Activated T-helper 1 cell treated with anti-CD3 and anti-CD28 coated beads, Interleukin-2, amount 50 U/mL, for 16 hours (primary cell): ENCODE results near the gene ITM2C.

Experiments used
- DNase-seq, 2 donors: peaks; one replicate each; pipeline ENCODE4 v3.0.0-alpha.2; 2020; ENCODE audit warnings: low read depth in 1 of 2, low spot score in 1 of 2

Gene ITM2C

GRCh38 chr2:230906471-230907230 lies 41.9 kb downstream of the ITM2C start:
- no peak for DNase-seq

DNA sequence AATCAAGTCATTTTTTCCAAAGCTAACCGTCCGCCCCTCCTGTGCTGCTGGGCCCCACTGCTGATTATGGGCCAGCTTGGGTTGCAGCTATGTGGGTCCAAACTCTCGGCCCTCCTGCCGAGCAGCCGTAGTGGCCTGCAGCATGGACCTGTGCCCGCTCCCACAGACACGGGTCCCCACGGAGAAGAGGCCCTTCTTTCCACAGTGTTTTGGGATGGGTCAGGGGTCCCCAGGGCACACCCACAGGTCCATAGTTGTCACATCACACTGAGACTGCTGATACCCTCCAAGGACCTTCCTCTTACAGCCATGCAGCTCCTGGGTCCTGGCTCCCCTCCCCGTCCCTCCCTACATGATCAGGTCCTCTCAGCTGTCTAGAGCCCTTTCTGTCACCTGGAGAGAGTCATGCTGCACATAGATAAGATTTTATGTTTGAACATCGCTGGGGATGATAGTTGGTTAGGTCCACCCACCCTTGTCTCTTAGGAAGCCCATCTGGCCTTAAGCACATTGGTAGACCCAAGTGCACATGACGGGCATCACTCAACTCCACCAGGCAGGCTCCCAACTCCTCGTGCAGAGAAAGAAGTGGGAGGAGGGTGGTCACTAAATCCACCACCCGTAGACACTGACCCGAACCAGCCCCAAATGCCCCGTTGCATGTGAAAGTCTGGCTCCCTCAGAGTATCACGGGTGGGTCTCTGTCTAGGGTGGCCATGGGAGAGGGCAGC lies 42.8 kb downstream of the ITM2C start:
- DNase-seq, result no peak

DNA sequence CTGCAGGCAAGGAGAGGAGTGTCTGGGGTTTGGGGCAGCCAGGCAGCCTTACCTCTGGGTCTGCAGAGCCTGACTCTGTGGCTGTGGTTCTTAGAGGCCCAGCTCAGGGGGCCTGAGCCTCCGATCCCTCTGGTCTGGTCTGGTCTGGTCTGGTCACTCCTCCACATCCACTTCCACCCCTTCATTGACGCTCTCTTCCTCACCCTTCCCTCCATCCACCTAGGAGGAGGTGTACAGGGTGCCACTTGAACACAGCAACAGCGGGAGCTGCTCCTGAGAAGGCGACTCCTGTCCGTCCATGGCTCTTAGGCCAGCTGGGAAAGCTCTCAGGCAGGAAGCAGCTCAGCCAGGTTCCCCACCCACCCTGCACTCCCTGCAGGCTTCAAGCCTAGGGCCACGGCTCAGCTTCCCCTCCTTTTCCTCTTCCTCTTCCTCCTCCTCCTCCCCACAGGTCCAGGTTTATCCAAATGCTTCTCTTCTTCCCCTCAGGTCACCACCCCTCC lies 43.4 kb downstream of the ITM2C start:
- no peak for DNase-seq

DNA sequence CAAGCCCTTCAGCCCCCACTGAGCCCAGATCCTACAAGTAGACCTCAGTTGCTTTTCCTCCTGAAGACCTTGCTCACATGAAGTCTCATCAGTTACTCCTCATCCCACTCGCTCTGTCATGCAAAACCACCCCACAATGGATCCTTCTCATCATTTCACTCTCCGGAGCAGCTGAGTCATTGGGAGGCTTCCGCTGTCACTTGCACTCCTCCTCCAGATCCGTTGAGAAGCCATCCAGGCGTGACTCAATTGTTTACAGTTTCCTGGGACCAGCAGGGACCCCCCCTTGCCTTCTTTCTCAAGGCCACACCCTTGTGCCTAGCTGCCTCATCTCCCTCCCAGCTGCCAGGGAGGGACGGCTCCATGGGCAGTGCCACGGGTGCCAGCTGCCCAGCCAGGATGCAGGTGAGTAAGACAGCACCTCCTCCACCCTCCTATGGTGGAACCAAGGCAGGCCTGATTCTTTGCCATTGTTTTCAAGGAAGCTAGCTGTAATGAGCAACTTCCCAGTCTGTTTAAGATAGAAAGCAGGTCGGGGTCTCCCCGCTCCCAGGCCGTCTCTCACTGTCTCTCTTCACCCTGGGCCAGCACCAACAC lies 44.0 kb downstream of the ITM2C start:
- DNase-seq, result peak in 1 of 2 donors; percentile 45

- no peak for DNase-seq
Observed at GRCh38 chr2:230909841-230910545, 45.3 kb downstream of the ITM2C start.

GRCh38 chr2:230910546-230911177 lies 45.9 kb downstream of the ITM2C start:
- no peak for DNase-seq

- no peak for DNase-seq
Observed at GRCh38 chr2:230912046-230912445, 47.3 kb downstream of the ITM2C start.

- no peak for DNase-seq
Observed at GRCh38 chr2:230912724-230913123, 48.0 kb downstream of the ITM2C start.

DNA sequence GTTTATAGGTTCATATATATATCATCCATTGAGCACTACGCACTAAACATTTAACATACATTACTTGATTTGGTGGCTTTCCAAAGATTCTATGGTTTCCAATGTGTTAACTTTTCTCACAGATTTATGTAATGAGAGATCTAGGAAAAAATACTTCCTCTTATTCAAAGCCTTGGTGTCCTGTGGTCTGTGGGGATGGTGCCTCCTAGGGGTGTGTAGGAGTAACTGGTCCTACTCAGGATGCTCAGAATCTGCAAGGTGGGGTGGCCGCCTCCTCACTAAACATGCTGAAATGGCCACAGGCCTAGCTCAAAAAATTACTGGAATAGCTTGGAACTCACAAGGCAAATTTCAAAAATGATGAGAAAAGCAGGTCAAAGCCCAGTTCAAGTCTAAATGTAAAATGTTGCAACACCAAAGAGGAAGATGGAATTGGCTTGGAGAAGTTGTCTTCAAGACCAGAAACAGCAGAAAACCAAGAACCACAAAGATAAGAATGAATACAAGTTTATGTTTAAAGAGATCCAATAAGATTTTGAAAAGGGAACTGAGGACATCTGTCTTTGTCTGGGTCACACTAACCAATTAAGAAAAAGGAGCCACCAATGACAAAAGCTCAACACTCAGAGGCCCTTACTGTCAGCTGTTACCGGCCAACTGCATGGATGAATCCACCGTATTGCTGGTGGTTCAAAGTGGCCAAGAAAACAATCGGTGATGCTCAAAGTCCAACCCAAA lies 48.8 kb downstream of the ITM2C start:
- no peak for DNase-seq

- no peak for DNase-seq
Observed at GRCh38 chr2:230914886-230915285, 50.1 kb downstream of the ITM2C start.

- DNase-seq, result no peak
Observed at GRCh38 chr2:230915319-230915718, 50.6 kb downstream of the ITM2C start.

GRCh38 chr2:230916218-230916617 lies 51.5 kb downstream of the ITM2C start:
- DNase-seq, result no peak

DNA sequence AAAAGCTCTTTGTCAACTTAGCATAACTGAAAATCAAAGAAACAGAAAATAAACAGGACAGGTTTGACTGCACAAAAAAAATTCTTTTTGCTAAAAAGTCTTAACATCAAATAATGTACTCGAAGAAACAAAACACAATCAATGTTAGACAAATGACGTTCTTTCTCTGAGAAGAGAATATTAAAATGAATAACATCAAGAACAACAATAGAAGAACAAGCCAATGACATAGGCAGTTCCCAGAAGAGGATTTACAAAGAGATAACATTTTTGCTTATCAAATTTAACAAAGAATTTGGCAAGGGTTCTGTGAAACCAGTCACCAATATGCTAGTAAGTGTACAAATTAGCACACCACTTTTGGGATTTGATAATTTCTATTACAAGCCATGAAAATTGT lies 54.5 kb downstream of the ITM2C start:
- DNase-seq, result no peak

- DNase-seq, result no peak
Observed at GRCh38 chr2:230919681-230920080, 54.9 kb downstream of the ITM2C start.

DNA sequence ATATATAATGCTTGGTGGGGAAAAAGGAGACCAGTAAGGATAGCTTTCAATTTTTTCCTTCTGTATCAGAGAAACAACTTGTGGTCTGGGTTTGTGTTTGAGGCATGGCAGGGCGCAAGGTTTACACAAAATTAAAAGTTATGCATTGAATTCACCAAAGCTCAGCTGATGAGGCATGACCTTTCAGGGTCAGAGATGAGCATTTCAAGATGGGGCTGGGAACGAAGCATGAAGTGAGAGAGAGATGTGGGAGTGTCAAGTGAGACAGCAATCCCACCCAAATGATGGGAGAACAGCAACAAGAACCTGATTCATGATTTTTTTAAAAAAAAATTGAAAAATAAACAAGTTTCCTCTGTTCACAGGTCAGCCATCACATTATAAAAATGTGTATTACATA lies 55.4 kb downstream of the ITM2C start:
- no peak for DNase-seq

DNA sequence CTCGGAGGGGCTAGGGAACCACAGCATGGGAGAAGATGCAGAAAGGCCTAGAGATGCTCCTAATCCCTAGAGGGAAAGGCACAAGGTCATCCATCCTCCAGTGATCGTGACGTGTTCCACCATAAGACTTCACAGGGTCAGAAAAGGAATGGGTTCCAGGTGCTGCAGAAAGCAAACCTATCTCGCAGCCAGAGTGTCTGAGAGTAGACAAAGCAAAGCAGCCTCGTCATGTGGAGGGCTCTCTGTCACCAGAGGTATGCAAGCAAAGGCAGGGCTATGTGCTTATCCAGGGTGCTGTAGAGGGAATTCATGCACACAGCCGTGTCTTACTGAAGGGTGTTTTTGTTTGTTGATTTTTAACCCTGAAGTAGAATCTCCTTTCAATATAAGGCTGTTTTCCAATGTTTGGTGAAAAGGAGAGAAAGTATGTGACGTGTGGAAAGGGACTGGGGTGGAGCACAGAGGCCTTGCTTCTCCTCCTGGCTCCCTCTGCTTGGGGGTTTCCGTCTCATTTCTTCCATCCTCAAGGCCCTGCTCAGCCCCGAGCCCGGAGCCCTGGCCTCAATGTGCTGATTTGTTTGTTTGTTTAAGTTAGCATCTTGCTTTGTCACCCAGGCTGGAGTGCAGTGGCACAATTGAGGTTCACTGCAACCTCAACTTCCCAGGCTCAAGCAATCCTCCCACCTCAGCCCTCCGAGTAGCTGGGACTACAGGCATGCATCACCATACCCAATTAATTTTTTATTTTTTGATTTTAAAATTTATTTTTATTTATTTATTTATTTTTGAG lies 57.3 kb downstream of the ITM2C start:
- DNase-seq, result no peak

DNA sequence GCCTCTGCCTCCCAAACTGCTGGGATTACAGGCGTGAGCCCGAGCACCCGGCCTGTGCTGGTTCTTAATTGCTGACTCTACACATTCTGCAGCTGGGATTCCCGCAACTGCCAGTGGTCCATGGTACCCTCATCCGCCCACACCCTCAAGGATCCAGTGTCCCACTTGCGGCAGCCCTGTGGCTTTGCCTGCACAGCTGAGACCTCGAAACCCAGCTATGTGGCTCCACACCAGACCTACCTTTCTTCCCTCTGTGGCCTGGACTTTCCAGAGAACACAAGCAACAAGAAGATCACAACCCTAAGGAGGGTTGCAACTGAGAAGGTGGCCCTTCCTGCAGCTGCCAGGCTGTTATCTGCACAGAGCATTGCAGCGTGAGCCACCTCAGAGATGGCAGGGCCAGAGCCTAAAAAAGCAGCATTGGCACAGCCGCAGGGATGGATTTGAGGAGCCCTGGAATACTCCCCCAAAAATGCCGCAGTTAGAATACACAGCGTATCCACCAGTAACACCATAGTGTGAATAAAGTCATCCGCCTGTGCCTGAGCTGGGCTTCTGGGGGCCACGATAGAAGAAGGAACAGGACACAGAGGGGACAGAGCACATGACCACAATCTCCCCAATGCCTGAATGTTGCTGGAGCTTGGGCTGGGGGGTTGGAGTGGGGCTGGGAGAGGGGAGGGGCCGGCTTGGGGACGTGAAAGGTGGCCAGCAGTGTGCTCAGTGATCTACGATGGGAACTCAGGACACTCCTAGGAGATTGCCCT lies 58.4 kb downstream of the ITM2C start:
- peak in 1 of 2 donors; percentile 1 for DNase-seq

DNA sequence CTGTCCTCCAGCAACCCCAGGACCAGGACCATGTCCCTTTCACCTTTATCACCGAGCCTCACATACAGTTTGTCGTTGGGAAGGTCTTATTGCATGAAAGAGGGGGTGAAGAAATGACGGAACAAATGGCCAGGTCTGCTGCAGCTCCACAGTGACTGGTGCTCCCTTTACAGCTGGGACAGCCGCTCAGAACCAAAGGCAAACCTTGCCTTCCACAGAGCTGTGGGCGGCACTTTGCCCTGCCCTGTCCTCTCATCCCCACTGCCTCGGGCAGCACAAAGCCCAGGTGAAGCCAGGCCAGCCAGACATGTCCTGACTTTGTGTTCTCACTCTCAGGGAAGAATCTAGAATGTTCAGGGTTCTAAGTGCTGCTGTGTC lies 59.3 kb downstream of the ITM2C start:
- no peak for DNase-seq
